ENCODE measurements around the gene SAMD1.

SAMD1 gene

DNA sequence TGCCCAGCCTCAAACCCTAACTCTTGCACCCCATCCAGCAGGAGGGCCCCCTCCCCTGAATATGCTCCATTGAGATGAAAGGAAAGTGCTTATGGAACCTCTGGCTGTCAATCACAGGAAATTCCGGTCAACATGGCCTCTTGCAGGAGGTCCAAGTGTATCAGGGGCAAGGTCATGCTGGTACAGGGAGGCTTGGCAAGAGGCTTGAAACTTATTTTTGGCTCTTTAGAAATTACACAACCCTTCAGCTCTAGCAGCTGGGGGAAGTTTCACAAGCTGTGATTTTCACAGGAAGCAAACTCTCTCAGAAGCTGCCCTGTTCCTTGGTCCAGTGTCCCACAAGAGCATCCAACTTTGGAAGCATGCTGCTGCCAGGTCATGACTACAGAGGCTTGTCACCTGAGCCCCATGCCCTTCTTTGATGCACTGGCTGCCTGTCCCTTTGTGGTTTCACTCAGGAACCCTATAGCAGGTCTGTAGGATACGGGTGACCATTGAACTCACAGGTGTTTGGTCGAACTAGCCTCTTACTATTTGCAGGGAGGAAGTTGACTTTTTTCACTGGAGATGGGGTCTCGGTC, 37.5 kb upstream of the SAMD1 start:
- TF ChIP-seq, protein P1, sequence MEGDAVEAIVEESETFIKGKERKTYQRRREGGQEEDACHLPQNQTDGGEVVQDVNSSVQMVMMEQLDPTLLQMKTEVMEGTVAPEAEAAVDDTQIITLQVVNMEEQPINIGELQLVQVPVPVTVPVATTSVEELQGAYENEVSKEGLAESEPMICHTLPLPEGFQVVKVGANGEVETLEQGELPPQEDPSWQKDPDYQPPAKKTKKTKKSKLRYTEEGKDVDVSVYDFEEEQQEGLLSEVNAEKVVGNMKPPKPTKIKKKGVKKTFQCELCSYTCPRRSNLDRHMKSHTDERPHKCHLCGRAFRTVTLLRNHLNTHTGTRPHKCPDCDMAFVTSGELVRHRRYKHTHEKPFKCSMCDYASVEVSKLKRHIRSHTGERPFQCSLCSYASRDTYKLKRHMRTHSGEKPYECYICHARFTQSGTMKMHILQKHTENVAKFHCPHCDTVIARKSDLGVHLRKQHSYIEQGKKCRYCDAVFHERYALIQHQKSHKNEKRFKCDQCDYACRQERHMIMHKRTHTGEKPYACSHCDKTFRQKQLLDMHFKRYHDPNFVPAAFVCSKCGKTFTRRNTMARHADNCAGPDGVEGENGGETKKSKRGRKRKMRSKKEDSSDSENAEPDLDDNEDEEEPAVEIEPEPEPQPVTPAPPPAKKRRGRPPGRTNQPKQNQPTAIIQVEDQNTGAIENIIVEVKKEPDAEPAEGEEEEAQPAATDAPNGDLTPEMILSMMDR (IDR thresholded peaks at IDR 0.05), result no peak
- no peak for TF ChIP-seq ZFX (IDR thresholded peaks at IDR 0.05; ENCODE audit: borderline replicate concordance)
- no peak overlapping the region for H3K27ac ChIP-seq

DNA sequence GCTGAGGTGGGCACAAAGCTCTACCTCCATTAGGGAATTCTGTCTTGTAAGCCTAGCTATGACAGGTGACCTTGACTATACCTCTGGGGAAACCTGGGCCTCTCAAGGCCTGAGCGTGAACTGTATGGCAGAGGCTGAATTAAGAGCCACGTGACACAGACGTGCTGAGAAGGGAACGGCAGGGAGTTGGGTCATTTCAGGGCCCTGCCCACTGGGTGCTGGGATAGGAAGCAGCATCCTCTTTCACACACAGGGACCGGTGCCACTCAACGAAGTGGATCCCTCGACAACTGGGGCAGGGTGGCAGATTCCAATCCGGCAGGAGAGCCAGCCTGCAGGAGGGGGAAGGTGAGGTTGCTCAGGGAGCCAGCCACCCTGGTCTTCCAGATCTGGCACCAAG, 36.6 kb upstream of the SAMD1 start:
- no peak for TF ChIP-seq ZFX (IDR thresholded peaks at IDR 0.05; ENCODE audit: borderline replicate concordance)
- TF ChIP-seq, protein P1 (IDR thresholded peaks at IDR 0.05), result no peak
- H3K27ac ChIP-seq, result no peak overlapping the region

DNA sequence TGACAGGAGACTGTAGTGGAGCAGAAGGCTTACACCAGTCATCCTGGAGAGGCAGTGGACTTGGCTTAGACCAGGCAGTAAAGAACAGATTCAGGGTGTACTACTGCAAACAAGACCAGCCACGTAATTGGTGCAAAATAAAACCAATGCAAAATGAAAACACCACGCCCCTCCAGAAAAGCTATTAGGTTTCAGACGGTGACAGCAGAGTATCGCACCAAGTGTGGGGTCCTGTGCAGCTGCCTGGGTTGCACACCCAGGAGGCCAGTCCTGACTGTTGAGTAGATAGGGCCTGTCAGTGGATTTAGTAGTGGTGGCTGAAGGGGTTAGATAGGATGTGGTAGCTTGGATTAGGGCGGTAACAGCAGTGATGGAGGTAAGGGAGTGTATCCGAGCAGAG, 32.4 kb upstream of the SAMD1 start:
- TF ChIP-seq ZFX (IDR thresholded peaks at IDR 0.05; ENCODE audit: borderline replicate concordance), result no peak
- TF ChIP-seq, protein P1 (IDR thresholded peaks at IDR 0.05), result no peak
- H3K27ac ChIP-seq, result peak overlapping the region; percentile 13; the same call in 1 of the 2 replicates

DNA sequence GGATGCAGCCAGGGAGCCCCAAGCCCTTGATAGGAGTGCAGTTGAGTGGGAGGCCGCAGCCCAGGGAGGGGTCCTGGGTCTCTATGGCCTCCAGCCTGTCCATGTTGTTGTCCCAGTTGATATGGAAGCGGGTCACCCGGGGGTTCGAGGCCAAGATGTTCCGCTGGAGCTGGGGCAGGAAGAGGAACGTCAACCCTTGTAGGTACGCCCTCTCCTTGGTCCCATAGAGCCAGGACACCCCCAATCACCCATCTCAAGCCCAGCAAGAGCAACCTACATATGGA, 29.9 kb upstream of the SAMD1 start:
- peak overlapping the region; percentile 92 for H3K27ac ChIP-seq
- TF ChIP-seq ZFX (IDR thresholded peaks at IDR 0.05; ENCODE audit: borderline replicate concordance), result no peak
- TF ChIP-seq, protein P1 (IDR thresholded peaks at IDR 0.05), result no peak

DNA sequence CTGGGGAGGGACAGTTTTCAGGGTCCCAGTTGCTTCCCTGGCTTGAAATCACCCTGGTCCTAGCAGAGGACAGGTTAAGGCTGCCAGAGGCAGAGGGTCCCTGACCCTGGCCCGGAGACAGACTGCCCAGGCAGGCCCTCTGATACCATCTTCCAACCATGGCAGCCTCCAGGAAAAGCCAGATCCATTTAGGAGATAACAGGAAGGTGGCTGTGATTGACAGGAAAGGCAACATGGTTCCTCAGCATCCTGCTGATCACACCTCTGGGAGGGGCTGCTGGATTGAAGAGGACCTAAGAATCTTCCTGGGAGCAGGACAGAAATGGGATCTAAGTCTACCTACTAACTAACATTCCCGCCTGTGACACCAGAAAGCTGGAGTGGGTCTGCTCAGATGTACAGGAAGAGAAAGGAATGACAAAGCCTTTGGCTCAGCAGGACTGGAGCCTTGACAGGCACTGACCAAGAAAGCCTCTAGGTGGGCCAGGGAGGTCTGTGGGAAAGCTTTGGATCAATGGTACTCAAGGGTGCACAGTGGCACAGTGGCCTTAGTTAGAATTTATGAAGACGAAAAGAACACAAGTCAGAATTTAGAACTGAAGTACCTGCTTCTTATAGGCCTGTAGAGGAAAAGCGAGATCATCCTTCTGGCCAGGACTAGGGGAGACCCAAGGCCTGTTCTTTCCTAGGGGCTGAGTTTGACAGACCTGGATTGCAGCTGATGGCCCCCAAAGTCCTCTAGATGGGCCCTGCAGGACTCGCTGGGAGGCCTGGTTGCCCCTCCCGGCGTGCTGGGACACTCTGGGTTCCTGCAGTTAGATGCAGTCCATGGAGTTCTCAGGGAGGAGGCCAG, 29.3 kb upstream of the SAMD1 start:
- peak overlapping the region; percentile 92 for H3K27ac ChIP-seq
- TF ChIP-seq, protein P1 (IDR thresholded peaks at IDR 0.05), result no peak
- TF ChIP-seq ZFX (IDR thresholded peaks at IDR 0.05; ENCODE audit: borderline replicate concordance), result no peak

DNA sequence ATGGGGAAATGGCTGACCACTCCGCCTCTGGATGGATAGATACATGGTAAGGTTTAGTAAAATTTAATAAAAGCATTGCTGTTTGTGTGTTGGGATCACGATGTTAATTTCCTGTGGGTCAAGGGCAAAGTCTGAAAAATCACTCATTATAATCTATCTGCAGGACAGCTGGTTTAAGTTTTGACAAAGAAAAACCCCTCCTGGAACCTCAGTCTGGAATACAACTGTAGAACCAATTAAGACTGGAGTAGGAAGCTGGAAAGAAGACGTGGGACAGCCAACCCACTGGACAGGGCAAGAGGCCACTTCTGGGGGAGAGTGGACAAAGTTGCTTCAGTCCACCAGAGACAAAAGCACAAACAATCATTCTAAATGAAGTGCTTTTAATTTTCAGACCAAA, 28.6 kb upstream of the SAMD1 start:
- TF ChIP-seq, protein P1 (IDR thresholded peaks at IDR 0.05), result no peak
- no peak for TF ChIP-seq ZFX (IDR thresholded peaks at IDR 0.05; ENCODE audit: borderline replicate concordance)
- peak overlapping the region; percentile 92 for H3K27ac ChIP-seq
